Measurements from ENCODE around the gene EIF1AX. TPM values are rescaled to one million over a fixed set of nuclear protein-coding genes. Genes with fewer than 3 reads are reported as not detected.

Gene EIF1AX
- total and polyA plus RNA-seq, 2 of the 13 experiments (the other 11 are each of a cell fraction or from before 2014, with no cell fraction given): 35.1 to 82.7 TPM

GRCh38 chrX:20132666-20133065 is 9.0 kb downstream of the EIF1AX start:
- ChIA-PET CTCF (ENCODE audit: low intra/inter-chr PET ratio, low total read pairs) (no interaction called here), POLR2A (no interaction called here)
- H3K27me3 ChIP-seq (ENCODE audit: control insufficient read depth in 1 of 2, insufficient read depth in 2 of 2, low read length in 2 of 2): no peaks in the 10 kb centered on the region
- FAIRE-seq (no peak), ATAC-seq (no peak), DNase-seq (ENCODE audit: low spot score) (no peak)
- BruUV-seq (replicated peaks): no TSS peak
- H3K4me3 ChIP-seq (replicated peaks in 1 of 3; ENCODE audit: insufficient read depth in 1 of 3, low read depth in 2 of 3, low read length in 3 of 3): no peak overlapping the region
- intact Hi-C loops (cut with micrococcal nuclease; ENCODE audit: unreplicated experiment): no loop called here
- peaks cover 8% of the 10 kb centered on the region; the same call in 1 of the 2 replicates for H4K20me1 ChIP-seq (ENCODE audit: insufficient read depth, low read length)
- in situ Hi-C loops (cut with HindIII; ENCODE audit: extremely low pct_ligation_motif_present, low pct_unique_long_range_greater_than_20kb): no loop called here
- H3K4me1 ChIP-seq (ENCODE audit: insufficient read depth, low read length): peaks cover 18% of the 10 kb centered on the region
- H3K9me3 ChIP-seq (ENCODE audit: low read length): no peaks in the 10 kb centered on the region
- H3K79me2 ChIP-seq (ENCODE audit: insufficient read depth, low read length): peaks cover 6% of the 10 kb centered on the region
- no peak overlapping the region for H3K9ac ChIP-seq (ENCODE audit: insufficient read depth, low read depth, low read length)
- no peak overlapping the region for H3K27ac ChIP-seq (ENCODE audit: extremely low read length, insufficient read depth, low read length)
- no peak overlapping the region for H3K4me2 ChIP-seq (ENCODE audit: low read depth, low read length)
- peaks cover 0 to 21% of the 10 kb centered on the region in 2 experiments; a peak in 2 of 5 replicates for H3K36me3 ChIP-seq (replicated peaks in 1 of 2; ENCODE audit: control insufficient read depth in 1 of 2, insufficient read depth in 2 of 2, low read length in 2 of 2)
- no peak overlapping the region for H2AFZ ChIP-seq (ENCODE audit: low read length)
- WGBS (ENCODE audit: low lambda C conversion rate): 82% methylated on average over 1 of the region's 1 CpG
- TF ChIP-seq ZNF609 (CRISPR knock-in tag; IDR thresholded peaks at IDR 0.05; ENCODE audit: borderline replicate concordance) (no peak), RNF219 (CRISPR knock-in tag; IDR thresholded peaks at IDR 0.05) (no peak), ZNF839 (CRISPR knock-in tag; IDR thresholded peaks at IDR 0.05; ENCODE audit: borderline replicate concordance) (no peak), CCDC6 (CRISPR knock-in tag; IDR thresholded peaks at IDR 0.05) (no peak), KDM1A (CRISPR knock-in tag; IDR thresholded peaks at IDR 0.05) (no peak), KLF6 (CRISPR knock-in tag; IDR thresholded peaks at IDR 0.05) (no peak), AHR (CRISPR knock-in tag; IDR thresholded peaks at IDR 0.05) (no peak), PLRG1 (conservative IDR thresholded peaks at IDR 0.05) (no peak), SKI (IDR thresholded peaks at IDR 0.05; ENCODE audit: partially characterized antibody) (no peak), SNAPC4 (CRISPR knock-in tag; IDR thresholded peaks at IDR 0.05) (no peak), ZBTB8A (CRISPR knock-in tag; IDR thresholded peaks at IDR 0.05; ENCODE audit: borderline replicate concordance, low read depth) (no peak), JDP2 (CRISPR knock-in tag; IDR thresholded peaks at IDR 0.05; ENCODE audit: borderline replicate concordance) (no peak), JARID2 (CRISPR knock-in tag; IDR thresholded peaks at IDR 0.05; ENCODE audit: insufficient replicate concordance) (no peak)
